Activated CD4-positive, alpha-beta T cell treated with anti-CD3 and anti-CD28 coated beads, Interleukin-2, amount 10 ng/mL, durations not matched to agents 24 days and 14 days (primary cell): ENCODE results near the gene GRM4. TPM values are rescaled to one million over a fixed set of nuclear protein-coding genes. Genes with fewer than 3 reads are reported as not detected.

Experiments
- DNase-seq: peaks from one replicate; pipeline ENCODE4 v3.0.0; 2022
- H3K27ac Mint-ChIP-seq: one replicate; pipeline ENCODE4 v1.8.0; 2022; ENCODE audit warnings: mild to moderate bottlenecking, mixed read lengths
- H3K27me3 Mint-ChIP-seq: one replicate; pipeline ENCODE4 v1.8.0; 2022; ENCODE audit warnings: mixed read lengths
- H3K36me3 Mint-ChIP-seq: one replicate; pipeline ENCODE4 v1.8.0; 2022; ENCODE audit warnings: low read depth, mild to moderate bottlenecking, mixed read lengths
- H3K4me1 Mint-ChIP-seq: one replicate; pipeline ENCODE4 v1.8.0; 2021; ENCODE audit warnings: mixed read lengths
- H3K4me3 Mint-ChIP-seq: one replicate; pipeline ENCODE4 v1.8.0; 2022; ENCODE audit warnings: mild to moderate bottlenecking, moderate library complexity, mixed read lengths
- H3K9me3 Mint-ChIP-seq: one replicate; pipeline ENCODE4 v1.8.0; 2021; ENCODE audit warnings: mixed read lengths
- intact Hi-C: fragments of 100-400 bp; cut with micrococcal nuclease; formaldehyde crosslinking; loops from one replicate; pipeline ENCODE4 v1.15.1; 2023
- total RNA-seq: library from RNA; stranded (reverse); gene quantifications from 2 replicates; pipeline ENCODE4 v1.2.3, GENCODE V29; 2022

Gene GRM4
- total RNA-seq, 1 donor from 2014 or later, result not detected

DNA sequence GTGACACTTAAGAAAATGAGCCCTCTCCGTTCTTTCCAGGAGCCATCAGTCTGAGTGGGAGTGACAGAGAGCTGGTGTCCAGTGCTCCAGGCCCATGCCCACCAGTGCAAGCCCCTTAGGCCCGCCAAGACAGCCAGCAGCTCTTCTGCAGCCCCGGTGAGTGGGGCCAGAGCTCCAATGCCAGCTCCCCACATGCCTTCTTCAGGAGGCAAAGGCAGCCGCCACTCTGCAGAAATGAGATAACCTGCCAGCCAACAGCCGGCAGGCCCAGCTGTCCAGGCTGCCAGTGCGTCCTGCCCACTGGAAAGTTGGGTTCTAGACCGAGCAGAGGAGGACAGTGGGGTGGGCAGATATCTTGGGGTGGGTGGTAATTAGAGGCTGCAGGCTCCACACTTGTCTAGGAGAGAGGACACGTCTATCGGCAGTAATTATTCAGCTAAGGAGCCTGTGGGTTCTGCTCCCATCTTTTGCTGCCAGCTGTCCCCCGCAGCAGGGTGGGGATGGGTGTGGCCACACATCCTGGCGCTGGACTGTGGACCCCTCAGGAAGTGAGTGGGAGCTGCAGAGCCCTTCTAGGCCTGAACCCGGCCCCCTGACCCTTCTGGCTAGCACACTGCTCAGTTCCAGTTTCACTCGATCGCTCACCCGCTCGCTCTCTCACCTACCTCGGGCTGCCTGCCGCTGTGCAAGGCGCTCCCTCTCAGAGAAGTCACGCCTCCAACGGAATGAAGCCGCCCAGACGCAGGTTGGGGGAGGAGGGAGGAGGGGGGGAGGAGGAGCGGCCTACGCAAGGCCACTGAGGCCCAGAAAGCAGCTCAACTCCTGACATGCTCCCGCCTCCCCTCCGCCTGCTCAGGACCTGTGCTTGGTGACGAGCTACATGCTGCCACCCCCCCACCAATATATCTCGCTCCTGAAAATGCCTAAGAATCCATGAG, 3.6 kb downstream of the GRM4 start:
- no peak for DNase-seq
- Mint-ChIP-seq H3K27me3 (peaks cover 70% of the 10 kb centered on the region), H3K36me3 (no peaks in the 10 kb centered on the region), H3K4me1 (peaks cover 4% of the 10 kb centered on the region), H3K9me3 (no peaks in the 10 kb centered on the region), H3K27ac (no peak overlapping the region), H3K4me3 (no peak overlapping the region)
- intact Hi-C loops, result no loop called here

DNA sequence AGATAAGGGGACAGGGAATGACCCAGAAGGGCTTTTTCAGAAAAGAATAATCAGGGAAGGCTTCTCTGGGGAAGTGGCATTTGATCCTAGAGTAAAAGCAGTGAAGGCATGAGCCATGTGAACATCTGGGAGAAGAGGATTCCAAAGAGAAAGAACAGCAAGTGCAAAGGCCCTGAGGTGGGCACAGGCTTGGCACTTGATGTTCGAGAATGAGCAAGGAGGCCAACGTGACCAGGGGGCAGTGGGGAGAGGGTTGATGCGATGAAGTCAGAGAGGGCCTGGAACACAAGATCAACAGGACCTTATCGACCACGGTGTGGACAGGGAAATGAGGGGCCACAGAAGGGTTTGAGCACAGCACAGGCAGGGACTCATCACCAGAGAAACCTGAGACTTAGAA, 5.8 kb downstream of the GRM4 start:
- Mint-ChIP-seq H3K4me1 (peaks cover 2% of the 10 kb centered on the region), H3K4me3 (no peak overlapping the region), H3K36me3 (no peaks in the 10 kb centered on the region), H3K27me3 (peaks cover 54% of the 10 kb centered on the region), H3K27ac (no peak overlapping the region), H3K9me3 (no peaks in the 10 kb centered on the region)
- no peak for DNase-seq
- intact Hi-C loops, result no loop called here

DNA sequence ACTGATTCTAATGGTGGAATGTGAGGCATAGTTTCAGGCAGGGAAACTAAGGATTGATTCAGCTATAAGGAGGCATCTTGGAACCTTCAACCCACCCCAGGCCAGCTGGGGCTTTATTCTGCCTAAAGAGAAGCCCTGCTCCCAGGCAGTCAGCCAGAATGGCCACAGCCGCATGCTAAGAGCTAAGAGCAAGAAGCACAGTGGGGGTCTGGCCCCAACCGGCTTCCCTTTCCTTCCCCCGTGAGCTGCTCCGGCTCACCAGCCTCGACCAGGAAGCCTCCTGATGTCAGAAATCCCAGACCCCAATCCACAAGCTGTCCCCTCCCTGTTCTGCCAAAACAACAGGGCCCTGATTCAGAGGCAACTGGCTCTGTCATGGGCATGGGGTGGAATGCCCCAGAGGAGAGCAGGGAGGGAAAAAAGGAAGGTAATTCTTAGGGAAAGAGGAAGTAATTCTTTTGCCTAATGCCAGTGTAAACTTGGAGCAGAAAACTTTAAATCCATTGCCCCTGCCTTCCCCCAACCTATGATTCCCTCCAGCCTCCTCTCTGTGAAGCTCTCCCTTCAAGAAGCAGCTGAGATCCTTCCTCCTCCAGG, 6.9 kb downstream of the GRM4 start:
- Mint-ChIP-seq H3K9me3 (no peaks in the 10 kb centered on the region), H3K27ac (no peak overlapping the region), H3K27me3 (peaks cover 54% of the 10 kb centered on the region), H3K4me1 (peaks cover 2% of the 10 kb centered on the region), H3K36me3 (no peaks in the 10 kb centered on the region), H3K4me3 (no peak overlapping the region)
- no peak for DNase-seq
- intact Hi-C loops, result no loop called here

DNA sequence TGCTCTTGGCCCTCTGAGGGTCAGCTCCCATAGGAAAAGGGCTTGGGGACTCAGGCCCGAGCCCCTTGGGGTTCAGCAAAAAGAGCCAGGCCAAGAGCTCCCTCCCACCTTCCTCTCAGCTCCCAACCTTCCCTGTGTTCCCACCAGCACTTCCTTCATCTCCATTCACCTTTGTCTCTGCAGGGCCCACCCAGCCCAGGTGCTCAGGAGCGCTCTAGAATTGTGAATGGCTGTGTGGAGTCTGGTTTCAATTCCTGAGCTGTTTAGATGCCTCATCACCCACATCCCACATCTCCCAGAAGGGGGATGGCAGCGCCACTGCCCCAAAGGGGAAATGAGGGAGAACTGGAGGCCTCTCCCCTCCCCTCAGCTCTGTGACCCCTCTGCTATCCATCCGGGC, 7.7 kb downstream of the GRM4 start:
- no peak for DNase-seq
- Mint-ChIP-seq H3K9me3 (no peaks in the 10 kb centered on the region), H3K36me3 (no peaks in the 10 kb centered on the region), H3K27ac (no peak overlapping the region), H3K27me3 (peaks cover 48% of the 10 kb centered on the region), H3K4me3 (no peak overlapping the region), H3K4me1 (peaks cover 2% of the 10 kb centered on the region)
- intact Hi-C loops, result no loop called here

DNA sequence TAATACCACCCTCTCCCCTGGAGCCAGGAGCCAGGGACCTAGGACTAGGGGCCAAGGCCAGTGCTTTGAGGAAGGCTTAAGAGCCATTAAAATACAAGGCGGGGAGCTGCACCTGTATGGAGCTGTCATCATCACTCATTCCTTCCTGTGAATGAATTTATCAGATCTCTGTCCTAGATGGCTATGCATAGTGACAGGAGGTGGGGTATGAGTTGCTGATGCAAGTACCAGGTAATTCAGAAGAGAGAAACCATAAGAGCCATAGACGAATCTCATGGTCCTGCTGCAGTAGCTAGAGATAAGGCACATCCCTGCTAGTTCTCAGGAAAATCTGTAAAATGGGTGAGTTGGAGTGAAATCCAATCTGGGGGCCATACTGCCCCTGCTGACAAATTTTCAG, 10.3 kb downstream of the GRM4 start:
- Mint-ChIP-seq H3K9me3 (peaks cover 3% of the 10 kb centered on the region), H3K4me3 (no peak overlapping the region), H3K27me3 (peaks cover 26% of the 10 kb centered on the region), H3K36me3 (no peaks in the 10 kb centered on the region), H3K27ac (no peak overlapping the region), H3K4me1 (no peaks in the 10 kb centered on the region)
- no peak for DNase-seq
- intact Hi-C loops, result no loop called here

DNA sequence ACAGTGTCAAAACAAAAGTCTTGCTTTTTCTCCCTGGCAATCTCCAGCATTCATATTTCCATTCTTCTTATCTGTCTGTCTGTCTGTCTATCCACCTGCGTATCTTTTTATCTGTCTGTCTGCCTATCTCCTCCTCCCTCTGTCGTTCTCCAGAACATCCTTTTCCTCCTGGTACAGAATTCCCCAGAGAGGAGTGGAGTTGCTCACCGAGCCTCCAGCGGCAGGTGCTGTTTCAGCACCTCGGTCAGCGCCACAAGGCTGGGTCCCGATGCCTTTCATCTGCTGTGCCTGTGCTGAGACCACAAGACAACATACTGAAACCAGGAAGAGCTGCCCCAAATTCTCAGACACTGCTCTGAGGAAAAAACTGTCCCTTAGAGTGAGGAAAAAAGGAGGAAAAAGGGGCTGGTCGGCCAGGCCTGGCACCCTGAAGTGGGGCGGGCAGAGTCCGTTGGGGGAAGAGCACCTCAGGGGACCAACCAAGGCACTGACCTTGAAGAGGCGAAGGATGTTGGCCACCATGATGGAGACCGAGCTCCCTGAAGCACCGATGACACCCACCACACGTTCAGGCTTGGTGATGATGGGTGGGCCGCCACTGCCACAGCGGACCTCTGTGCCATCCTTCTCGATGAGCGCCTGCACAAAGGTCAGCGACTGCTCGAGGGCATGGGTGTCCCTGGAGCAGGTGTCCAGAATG, 13.3 kb downstream of the GRM4 start:
- Mint-ChIP-seq H3K9me3 (peaks cover 3% of the 10 kb centered on the region), H3K4me3 (no peak overlapping the region), H3K27ac (no peak overlapping the region), H3K36me3 (no peaks in the 10 kb centered on the region), H3K4me1 (no peaks in the 10 kb centered on the region), H3K27me3 (peaks cover 7% of the 10 kb centered on the region)
- intact Hi-C loops, result no loop called here
- DNase-seq, result peak; percentile 87

DNA sequence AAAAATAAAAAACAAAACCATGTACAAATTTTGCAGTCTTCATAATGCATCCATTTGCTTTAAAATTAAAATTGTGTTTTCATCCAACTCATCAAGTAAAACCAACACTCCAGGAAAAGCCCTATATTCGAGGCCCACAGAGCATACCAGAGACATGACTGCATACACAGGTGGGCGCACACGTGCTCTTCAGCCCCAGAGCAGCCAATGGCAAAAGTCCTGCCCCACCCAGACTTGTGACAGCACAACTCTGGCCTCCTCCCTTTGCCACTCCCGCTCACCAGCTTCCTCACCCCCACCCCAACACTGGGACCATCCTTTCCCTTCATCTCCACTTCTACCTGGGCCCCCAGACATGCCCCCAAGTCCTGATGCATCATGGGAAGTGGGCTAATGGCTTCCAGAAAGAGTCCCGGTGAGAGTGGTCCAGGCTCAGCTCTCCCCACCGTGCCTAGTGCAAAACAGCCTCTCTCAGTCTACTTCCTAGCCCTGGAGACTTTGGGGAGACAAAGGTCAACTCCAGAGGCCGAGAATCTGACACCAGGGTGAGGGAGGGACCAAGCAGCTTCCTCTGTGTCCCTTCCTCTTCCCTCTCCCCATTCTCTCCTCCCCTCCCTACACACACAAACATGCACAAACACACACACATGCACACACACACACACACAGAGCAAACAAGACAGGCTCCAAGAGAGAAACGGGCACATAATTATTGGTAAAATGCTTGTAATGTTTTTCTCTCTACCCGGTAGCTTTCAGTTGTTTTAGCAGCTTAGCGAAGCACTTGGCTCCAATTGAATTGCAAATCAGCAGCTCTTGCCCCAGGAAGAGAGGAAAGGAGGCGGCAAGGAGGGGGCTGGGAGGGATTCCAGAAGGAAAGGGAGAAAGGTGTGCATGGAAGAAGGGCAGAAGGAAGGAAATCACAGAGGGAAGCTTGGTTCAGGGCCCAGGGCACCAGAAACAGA, 14.3 kb downstream of the GRM4 start:
- intact Hi-C loops, result no loop called here
- Mint-ChIP-seq H3K27ac (no peak overlapping the region), H3K4me1 (no peaks in the 10 kb centered on the region), H3K9me3 (peaks cover 3% of the 10 kb centered on the region), H3K36me3 (no peaks in the 10 kb centered on the region), H3K27me3 (peaks cover 7% of the 10 kb centered on the region), H3K4me3 (no peak overlapping the region)
- DNase-seq, result no peak

DNA sequence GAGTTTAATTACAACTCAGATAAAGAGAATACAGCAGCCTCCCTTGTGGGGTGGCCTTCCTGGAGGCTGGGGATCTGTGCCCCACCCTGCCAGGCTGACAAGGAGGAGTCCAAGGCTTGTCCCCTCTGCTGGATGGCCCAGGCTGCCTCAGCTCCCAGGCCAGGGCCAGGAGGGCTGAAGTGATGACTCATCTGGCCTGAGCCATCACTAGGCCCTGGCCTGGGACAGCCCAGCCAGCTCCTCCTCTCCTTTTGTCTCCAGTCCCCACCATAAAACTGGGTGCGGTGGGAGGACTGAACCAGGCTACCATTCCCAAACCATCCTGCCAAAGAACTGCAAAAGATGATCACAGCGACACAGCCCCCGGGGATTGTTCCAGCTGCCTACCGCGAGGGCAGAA, 15.0 kb downstream of the GRM4 start:
- intact Hi-C loops, result no loop called here
- Mint-ChIP-seq H3K27me3 (peaks cover 7% of the 10 kb centered on the region), H3K4me1 (no peaks in the 10 kb centered on the region), H3K27ac (no peak overlapping the region), H3K9me3 (peaks cover 3% of the 10 kb centered on the region), H3K36me3 (no peaks in the 10 kb centered on the region), H3K4me3 (no peak overlapping the region)
- no peak for DNase-seq

DNA sequence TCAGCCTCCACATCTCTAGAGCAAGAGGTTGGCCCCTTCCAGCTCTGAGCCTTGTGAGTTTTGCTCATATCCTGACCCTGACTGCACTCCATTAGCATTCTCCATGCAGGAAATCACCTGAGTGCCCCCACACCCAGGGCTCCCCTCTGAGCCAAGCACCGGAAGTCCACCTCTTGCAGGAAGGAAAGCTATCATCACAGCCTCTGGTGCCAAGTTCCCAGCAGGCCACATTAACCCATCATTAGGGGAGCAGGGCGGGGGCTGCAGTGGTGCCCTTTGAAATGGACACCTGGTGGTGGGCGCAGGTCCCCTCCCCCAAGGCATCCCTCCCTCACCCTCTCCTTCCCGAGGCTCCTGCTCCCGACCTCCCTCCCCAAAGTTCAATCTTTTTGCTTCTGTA, 16.1 kb downstream of the GRM4 start:
- H3K36me3 Mint-ChIP-seq, result no peaks in the 10 kb centered on the region
- no peak overlapping the region for H3K4me3 Mint-ChIP-seq
- H3K27ac Mint-ChIP-seq, result no peak overlapping the region
- intact Hi-C loops, result no loop called here
- no peak for DNase-seq
- no peaks in the 10 kb centered on the region for H3K4me1 Mint-ChIP-seq
- H3K9me3 Mint-ChIP-seq, result peaks cover 3% of the 10 kb centered on the region
- H3K27me3 Mint-ChIP-seq, result peaks cover 4% of the 10 kb centered on the region

DNA sequence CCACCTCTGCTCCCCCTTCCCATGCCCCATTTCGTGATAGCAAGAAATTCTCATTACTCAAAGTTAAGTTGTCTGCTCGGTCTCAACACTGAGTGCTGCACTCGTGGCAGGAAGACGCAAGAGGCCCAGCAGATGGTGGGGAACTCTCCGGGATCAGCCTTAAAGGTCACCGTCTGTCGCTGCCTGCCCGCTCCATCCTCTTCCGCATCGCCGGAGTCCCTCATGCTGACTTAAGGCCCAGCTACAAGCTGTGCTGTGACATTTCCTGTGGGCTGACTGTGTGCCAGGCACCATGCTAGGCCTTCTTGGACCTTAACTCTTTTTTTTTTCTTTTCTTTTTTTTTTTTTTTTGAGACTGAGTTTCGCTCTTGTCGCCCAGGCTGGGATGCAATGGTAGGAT, 17.8 kb downstream of the GRM4 start:
- DNase-seq, result no peak
- no peaks in the 10 kb centered on the region for H3K36me3 Mint-ChIP-seq
- H3K9me3 Mint-ChIP-seq, result peaks cover 3% of the 10 kb centered on the region
- H3K27me3 Mint-ChIP-seq, result peaks cover 3% of the 10 kb centered on the region
- H3K4me1 Mint-ChIP-seq, result no peaks in the 10 kb centered on the region
- no peak overlapping the region for H3K27ac Mint-ChIP-seq
- intact Hi-C loops, result no loop called here
- no peak overlapping the region for H3K4me3 Mint-ChIP-seq

DNA sequence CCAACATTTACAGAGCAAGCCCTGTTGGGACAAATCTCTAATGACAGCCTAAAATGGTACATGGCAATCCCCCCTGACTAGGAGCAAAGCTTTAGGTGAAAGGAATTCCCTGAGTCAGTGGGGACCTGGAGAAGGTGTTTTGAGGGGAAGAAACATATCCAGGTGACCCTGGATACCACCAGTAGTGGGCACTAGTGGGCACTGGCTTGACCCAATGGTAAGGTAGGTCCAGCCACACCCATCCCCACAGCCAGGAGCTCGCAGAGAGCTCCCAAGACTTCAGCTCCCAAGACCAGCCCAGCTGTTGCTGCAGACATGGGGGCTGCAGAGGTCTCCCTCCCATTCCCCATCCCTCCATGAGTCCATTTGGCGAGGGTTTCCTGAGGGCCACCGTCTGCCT, 19.5 kb downstream of the GRM4 start:
- intact Hi-C loops, result no loop called here

DNA sequence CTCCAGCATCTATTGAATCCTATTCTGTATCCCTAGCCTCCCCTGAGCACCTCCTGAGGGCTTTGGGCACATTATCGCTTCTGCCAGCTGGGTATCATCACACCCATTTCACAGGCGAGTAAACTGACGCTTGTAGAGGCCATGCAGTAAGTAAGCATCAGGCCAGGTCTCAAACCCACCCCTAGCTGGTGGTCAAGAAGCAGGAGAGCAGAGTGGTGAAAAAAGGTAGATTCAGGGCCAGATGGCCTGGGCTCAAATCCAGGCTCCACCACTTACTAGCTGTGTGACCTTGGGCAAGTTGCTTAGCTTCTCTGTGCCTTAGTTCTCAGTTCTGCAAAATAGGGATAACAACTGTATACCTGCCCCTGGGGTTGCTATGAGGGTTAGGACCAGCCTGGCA, 19.9 kb downstream of the GRM4 start:
- DNase-seq, result no peak
- no peaks in the 10 kb centered on the region for H3K9me3 Mint-ChIP-seq
- intact Hi-C loops, result no loop called here
- H3K4me3 Mint-ChIP-seq, result no peak overlapping the region
- H3K4me1 Mint-ChIP-seq, result no peaks in the 10 kb centered on the region
- H3K27me3 Mint-ChIP-seq, result no peaks in the 10 kb centered on the region
- H3K27ac Mint-ChIP-seq, result no peak overlapping the region
- no peaks in the 10 kb centered on the region for H3K36me3 Mint-ChIP-seq

More for the DNA sequence above, 19.5 kb downstream of the GRM4 start:
- DNase-seq, result no peak
- Mint-ChIP-seq H3K36me3 (no peaks in the 10 kb centered on the region), H3K4me3 (no peak overlapping the region), H3K27ac (no peak overlapping the region), H3K27me3 (no peaks in the 10 kb centered on the region), H3K9me3 (no peaks in the 10 kb centered on the region), H3K4me1 (no peaks in the 10 kb centered on the region)

DNA sequence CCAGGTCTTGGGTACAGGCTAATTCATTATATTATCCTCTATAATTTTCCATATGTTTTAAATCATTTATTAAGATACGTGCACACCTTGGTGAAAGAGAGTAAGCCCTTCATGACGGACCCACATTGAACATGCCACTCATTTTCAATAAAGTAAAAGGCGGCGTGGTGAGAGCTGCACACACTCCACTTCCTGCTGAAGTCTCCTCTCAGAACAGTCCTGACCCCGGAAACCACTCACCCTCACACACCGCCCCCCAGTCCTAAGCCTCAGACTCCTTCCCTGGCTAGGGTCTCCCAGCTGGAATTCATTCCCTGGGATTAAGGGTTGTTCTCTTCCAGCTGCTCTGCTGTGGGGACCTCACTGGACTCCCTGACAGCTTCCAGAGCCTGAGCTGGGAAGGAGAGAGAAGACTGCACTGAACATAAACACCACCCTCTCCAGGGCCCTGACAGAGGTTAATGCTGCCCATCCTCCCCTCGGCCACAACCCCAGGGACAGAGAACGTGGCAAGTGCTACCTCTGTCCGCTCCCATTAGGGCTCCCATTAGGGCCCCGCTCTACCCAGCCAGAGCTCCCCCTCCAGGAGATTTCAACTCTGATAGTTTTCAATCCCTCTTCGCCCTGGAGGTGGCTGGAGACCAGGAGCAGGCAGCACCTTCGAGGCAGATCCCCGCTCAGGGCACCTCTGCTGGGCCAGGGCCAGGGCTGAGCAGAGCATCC, 24.8 kb downstream of the GRM4 start:
- no peak for DNase-seq
- Mint-ChIP-seq H3K9me3 (no peaks in the 10 kb centered on the region), H3K27ac (no peak overlapping the region), H3K4me1 (no peaks in the 10 kb centered on the region), H3K36me3 (no peaks in the 10 kb centered on the region), H3K4me3 (no peak overlapping the region), H3K27me3 (no peaks in the 10 kb centered on the region)
- intact Hi-C loops, result no loop called here
